ENCODE results near the gene GRM4. TPM values are rescaled to one million over a fixed set of nuclear protein-coding genes. Genes with fewer than 3 reads are reported as not detected.

Gene GRM4
- total RNA-seq, 2 experiments from 2014 or later = 0.05 TPM; not detected in 1

- no peaks in the 10 kb centered on the region for H3K9me3 Mint-ChIP-seq
- ChIA-PET CTCF (interaction anchor here (2.0 kb wide), 1 partner anchor 13 kb away, joined by 6 read pairs; no protein-coding TSS in a partner anchor), POLR2A (no interaction called here)
- intact Hi-C loops (cut with micrococcal nuclease) = no loop called here
- no peak overlapping the region for H3K4me3 Mint-ChIP-seq
- peaks cover 7% of the 10 kb centered on the region for H3K27me3 Mint-ChIP-seq
- no peaks in the 10 kb centered on the region for H3K4me1 Mint-ChIP-seq (ENCODE audit: low read depth)
- H3K36me3 Mint-ChIP-seq = no peaks in the 10 kb centered on the region
- no peak for DNase-seq
- no peak overlapping the region for H3K27ac Mint-ChIP-seq
Measured at GRCh38 chr6:34068462-34069044, 77.3 kb downstream of the GRM4 start.

GRCh38 chr6:34067814-34068213 is 78.1 kb downstream of the GRM4 start:
- Mint-ChIP-seq H3K36me3 (no peaks in the 10 kb centered on the region), H3K27me3 (peaks cover 10% of the 10 kb centered on the region), H3K9me3 (no peaks in the 10 kb centered on the region), H3K4me1 (ENCODE audit: low read depth) (no peaks in the 10 kb centered on the region), H3K4me3 (no peak overlapping the region), H3K27ac (no peak overlapping the region)
- POLR2A ChIA-PET = no interaction called here
- CTCF ChIA-PET = no interaction called here
- intact Hi-C loops (cut with micrococcal nuclease) = no loop called here
- peak; percentile 16 for DNase-seq

DNA sequence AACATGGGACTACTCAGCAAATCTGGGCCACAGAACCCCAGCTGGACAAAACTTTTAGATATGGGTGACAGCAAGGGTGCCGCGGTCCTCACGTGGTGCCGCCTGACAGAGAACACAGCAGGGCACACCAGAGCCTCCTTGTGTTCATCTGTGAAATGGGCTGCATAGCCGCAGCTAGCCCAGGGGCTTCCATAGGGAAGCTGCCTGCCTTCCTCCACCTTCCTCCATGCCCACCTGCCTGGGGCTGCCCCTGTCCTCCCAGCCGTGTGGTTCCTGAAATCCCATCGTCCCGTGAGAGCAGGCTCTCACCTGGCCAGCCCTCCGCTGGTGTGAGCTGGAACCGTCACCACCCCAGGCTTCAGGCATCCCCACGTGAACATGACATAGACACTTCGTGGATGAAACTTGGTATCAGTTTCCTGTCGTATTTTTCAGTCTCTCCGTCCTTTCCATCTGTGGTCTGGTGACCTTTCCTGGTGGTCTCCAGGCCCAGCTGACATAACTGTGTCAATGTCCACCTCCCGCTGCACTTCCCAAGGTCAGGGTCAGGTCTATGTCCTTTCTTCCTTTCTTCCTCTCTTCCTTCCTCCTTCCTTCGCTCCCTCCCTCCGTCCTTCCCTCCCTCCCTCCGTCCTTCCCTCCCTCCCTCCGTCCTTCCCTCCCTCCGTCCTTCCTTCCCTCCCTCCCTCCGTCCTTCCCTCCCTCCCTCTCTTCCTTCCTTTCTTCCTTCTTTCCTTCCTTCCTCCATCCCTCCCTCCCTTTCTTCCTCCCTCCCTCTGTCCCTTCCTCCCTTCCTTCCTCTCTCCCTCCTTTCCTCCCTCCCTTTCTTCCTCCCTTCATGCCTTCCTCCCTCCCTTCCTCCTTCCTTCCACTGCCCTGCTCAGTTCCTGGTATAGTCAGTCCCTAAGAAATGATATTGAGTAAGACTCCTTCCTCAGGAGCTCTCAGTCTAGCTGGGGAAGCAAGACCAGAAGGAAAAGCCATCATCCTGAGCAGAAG is 78.8 kb downstream of the GRM4 start:
- Mint-ChIP-seq H3K27me3 (peaks cover 14% of the 10 kb centered on the region), H3K36me3 (no peaks in the 10 kb centered on the region), H3K27ac (no peak overlapping the region), H3K9me3 (no peaks in the 10 kb centered on the region), H3K4me3 (no peak overlapping the region), H3K4me1 (ENCODE audit: low read depth) (no peaks in the 10 kb centered on the region)
- DNase-seq = no peak
- intact Hi-C loops (cut with micrococcal nuclease) = no loop called here
- ChIA-PET POLR2A (no interaction called here), CTCF (no interaction called here)

DNA sequence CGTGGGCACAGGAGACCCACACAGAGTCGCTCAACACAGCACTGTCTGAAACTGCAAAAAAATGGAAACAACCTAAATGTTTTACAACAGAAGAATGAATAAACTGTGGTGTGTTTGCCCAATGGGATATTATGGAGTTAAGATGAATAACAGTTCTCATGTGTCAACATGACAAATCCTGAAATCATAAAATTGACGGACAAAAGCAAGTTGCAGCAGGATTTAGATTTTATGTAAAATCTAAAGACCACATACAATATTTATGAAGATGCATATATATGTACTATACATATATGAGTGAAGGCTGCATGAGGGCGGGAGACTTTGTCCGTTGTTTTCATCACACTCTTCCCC is 79.7 kb downstream of the GRM4 start:
- no peaks in the 10 kb centered on the region for H3K9me3 Mint-ChIP-seq
- intact Hi-C loops (cut with micrococcal nuclease) = no loop called here
- ChIA-PET CTCF (no interaction called here), POLR2A (no interaction called here)
- H3K27me3 Mint-ChIP-seq = peaks cover 14% of the 10 kb centered on the region
- no peaks in the 10 kb centered on the region for H3K4me1 Mint-ChIP-seq (ENCODE audit: low read depth)
- H3K27ac Mint-ChIP-seq = no peak overlapping the region
- no peak for DNase-seq
- no peaks in the 10 kb centered on the region for H3K36me3 Mint-ChIP-seq
- H3K4me3 Mint-ChIP-seq = no peak overlapping the region

DNA sequence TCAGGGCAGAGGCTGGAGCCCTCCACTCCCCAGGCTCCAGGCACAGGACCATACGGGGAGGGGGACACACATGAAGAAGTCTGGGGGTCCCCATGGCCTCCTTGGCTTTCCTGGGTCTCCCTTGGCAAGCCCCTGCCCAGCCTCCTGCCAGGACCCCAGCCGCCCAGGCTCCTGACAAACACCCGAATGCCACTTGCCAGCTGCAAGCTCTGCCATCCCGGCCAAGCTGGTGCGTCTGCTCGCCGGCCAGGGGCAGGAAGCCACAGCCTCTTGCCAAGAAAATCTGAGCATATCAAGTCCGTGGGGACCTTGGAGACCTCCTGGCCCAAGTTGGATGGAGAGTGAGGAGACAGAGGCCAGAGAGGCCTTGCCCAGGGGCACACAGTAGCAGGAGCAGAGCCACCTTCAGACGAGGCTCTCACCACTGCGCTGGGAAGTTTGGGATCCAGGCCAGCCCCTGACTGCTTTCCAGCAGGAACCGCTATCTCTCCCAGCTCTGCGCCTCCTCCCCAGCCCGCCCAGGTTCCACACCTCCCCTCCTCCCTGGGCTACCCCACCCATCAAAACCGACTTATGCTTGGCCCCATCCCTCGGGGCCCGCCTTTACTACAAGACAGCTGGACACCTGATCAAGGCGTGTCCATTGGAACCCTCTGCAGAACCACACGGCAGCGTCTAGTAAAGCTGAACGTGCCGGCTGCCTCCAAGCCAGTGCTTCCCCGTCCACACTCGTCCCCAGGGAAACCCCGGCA is 80.2 kb downstream of the GRM4 start:
- ChIA-PET POLR2A (no interaction called here), CTCF (no interaction called here)
- intact Hi-C loops (cut with micrococcal nuclease) = no loop called here
- Mint-ChIP-seq H3K9me3 (no peaks in the 10 kb centered on the region), H3K4me3 (no peak overlapping the region), H3K4me1 (ENCODE audit: low read depth) (no peaks in the 10 kb centered on the region), H3K36me3 (no peaks in the 10 kb centered on the region), H3K27me3 (peaks cover 14% of the 10 kb centered on the region), H3K27ac (no peak overlapping the region)
- no peak for DNase-seq

DNA sequence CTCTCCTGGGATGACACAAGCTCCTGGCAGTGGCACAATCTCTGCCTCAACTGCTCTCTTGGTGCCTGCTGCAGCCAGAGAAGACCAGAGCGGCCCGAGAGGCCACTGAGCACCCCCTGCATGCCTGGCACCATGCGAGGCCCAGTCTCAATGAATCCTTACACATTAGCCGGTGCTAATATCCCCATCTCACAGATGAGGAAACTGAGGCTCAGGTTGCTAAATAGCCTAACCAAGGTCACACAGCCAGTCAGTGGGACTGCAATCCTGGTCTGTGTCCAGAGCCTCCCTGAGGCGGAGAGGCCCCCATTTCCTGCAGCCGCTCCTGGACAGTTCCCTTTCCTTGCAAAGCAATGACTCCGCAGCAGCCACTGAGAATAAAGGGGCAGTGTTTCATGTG is 81.2 kb downstream of the GRM4 start:
- Mint-ChIP-seq H3K4me3 (no peak overlapping the region), H3K27ac (no peak overlapping the region), H3K27me3 (peaks cover 14% of the 10 kb centered on the region), H3K4me1 (ENCODE audit: low read depth) (no peaks in the 10 kb centered on the region), H3K36me3 (no peaks in the 10 kb centered on the region), H3K9me3 (no peaks in the 10 kb centered on the region)
- intact Hi-C loops (cut with micrococcal nuclease) = no loop called here
- no peak for DNase-seq
- ChIA-PET CTCF (no interaction called here), POLR2A (no interaction called here)

GRCh38 chr6:34063651-34064050 is 82.2 kb downstream of the GRM4 start:
- intact Hi-C loops (cut with micrococcal nuclease) = no loop called here
- Mint-ChIP-seq H3K27me3 (peaks cover 14% of the 10 kb centered on the region), H3K27ac (no peak overlapping the region), H3K9me3 (no peaks in the 10 kb centered on the region), H3K4me3 (no peak overlapping the region), H3K4me1 (ENCODE audit: low read depth) (no peaks in the 10 kb centered on the region), H3K36me3 (no peaks in the 10 kb centered on the region)
- ChIA-PET POLR2A (no interaction called here), CTCF (no interaction called here)
- DNase-seq = no peak

DNA sequence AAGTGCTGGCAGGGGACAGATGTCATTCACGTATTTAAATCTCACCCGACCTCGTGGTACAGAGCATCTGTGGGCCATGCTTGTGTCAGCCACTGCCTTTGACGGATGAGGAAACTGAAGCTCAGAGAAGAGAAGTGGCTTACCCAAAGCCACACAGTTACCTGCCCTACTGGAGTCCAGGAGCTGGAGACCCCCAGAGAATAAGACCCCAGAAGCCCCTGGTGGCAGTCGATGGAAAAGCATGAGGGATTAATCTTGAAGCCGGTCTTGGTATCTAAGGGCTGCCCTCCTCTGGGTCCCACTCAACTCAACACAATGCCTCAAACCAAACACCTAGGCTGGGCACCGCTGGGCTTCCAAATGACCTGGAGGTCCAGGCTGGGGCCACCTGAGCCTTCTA is 83.1 kb downstream of the GRM4 start:
- Mint-ChIP-seq H3K4me3 (no peak overlapping the region), H3K36me3 (no peaks in the 10 kb centered on the region), H3K9me3 (no peaks in the 10 kb centered on the region), H3K4me1 (ENCODE audit: low read depth) (no peaks in the 10 kb centered on the region), H3K27ac (no peak overlapping the region), H3K27me3 (peaks cover 14% of the 10 kb centered on the region)
- intact Hi-C loops (cut with micrococcal nuclease) = no loop called here
- CTCF ChIA-PET = interaction anchor here (0.9 kb wide), 1 partner anchor 9 kb away, joined by 4 read pairs; no protein-coding TSS in a partner anchor
- DNase-seq = no peak
- POLR2A ChIA-PET = no interaction called here

DNA sequence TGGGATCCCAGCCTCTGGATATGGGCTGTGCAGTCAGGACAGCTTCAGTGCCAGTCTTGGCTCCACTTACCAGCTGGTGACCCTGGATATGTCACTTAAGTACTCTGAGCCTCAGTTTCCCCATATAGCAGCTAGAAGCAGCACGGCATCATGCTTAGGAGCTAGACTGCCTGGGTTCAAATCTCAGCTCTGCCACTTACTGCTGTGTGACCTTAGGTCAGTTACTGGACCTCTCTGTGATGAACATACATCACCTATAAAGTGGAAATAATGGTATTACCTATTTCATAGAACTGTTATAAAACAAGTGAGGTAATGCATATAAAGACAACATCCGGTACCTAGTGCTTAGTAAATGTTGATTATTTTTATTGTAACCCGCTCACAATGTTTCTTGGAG is 83.7 kb downstream of the GRM4 start:
- Mint-ChIP-seq H3K36me3 (no peaks in the 10 kb centered on the region), H3K27ac (no peak overlapping the region), H3K4me1 (ENCODE audit: low read depth) (no peaks in the 10 kb centered on the region), H3K4me3 (no peak overlapping the region), H3K27me3 (peaks cover 14% of the 10 kb centered on the region), H3K9me3 (no peaks in the 10 kb centered on the region)
- ChIA-PET CTCF (interaction anchor here (0.9 to 1.1 kb wide), 2 partner anchors 8 to 93 kb away, joined by 3 to 4 read pairs; no protein-coding TSS in a partner anchor), POLR2A (no interaction called here)
- DNase-seq = no peak
- intact Hi-C loops (cut with micrococcal nuclease) = no loop called here

DNA sequence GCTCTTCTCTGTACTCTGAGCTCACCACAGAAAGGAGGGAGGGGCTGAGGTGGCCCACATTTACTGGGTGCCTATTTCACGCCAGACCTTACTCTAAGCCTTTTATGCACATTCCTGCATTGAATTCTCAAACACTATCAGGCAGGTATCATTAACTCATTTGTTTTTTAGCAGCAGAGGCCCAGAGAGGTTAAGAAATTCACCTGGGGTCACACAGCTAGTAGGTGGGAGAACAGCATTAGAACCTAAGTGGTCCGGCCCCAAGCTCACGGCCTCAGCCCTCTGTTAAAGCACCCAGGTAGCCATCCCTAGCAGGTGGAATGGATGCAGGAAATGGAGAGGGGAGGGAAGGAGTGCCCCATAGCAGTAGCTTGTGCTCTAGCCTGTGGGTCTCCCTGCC is 84.5 kb downstream of the GRM4 start:
- CTCF ChIA-PET = interaction anchor here (1.1 kb wide), 1 partner anchor 94 kb away, joined by 3 read pairs; no protein-coding TSS in a partner anchor
- H3K4me3 Mint-ChIP-seq = no peak overlapping the region

GRCh38 chr6:34059914-34060313 is 86.0 kb downstream of the GRM4 start:
- CTCF ChIA-PET = interaction anchor here (0.6 kb wide), 1 partner anchor 348 kb away, joined by 3 read pairs; the partner anchor contains the start of gene UQCC2

More for the DNA sequence above, 84.5 kb downstream of the GRM4 start:
- POLR2A ChIA-PET = no interaction called here
- no peak overlapping the region for H3K27ac Mint-ChIP-seq
- peaks cover 14% of the 10 kb centered on the region for H3K27me3 Mint-ChIP-seq
- H3K36me3 Mint-ChIP-seq = no peaks in the 10 kb centered on the region
- no peaks in the 10 kb centered on the region for H3K9me3 Mint-ChIP-seq
- intact Hi-C loops (cut with micrococcal nuclease) = no loop called here
- no peak for DNase-seq
- no peaks in the 10 kb centered on the region for H3K4me1 Mint-ChIP-seq (ENCODE audit: low read depth)

GRCh38 chr6:34059136-34059731 is 86.7 kb downstream of the GRM4 start:
- Mint-ChIP-seq H3K27ac (no peak overlapping the region), H3K9me3 (no peaks in the 10 kb centered on the region), H3K4me3 (no peak overlapping the region), H3K27me3 (peaks cover 11% of the 10 kb centered on the region), H3K4me1 (ENCODE audit: low read depth) (no peaks in the 10 kb centered on the region), H3K36me3 (no peaks in the 10 kb centered on the region)
- intact Hi-C loops (cut with micrococcal nuclease) = no loop called here
- CTCF ChIA-PET = interaction anchor here (0.6 kb wide), 1 partner anchor 348 kb away, joined by 3 read pairs; the partner anchor contains the start of gene UQCC2
- POLR2A ChIA-PET = no interaction called here
- DNase-seq = no peak

More at GRCh38 chr6:34059914-34060313, 86.0 kb downstream of the GRM4 start:
- H3K4me3 Mint-ChIP-seq = no peak overlapping the region
- DNase-seq = no peak
- H3K36me3 Mint-ChIP-seq = no peaks in the 10 kb centered on the region
- H3K9me3 Mint-ChIP-seq = no peaks in the 10 kb centered on the region
- no peaks in the 10 kb centered on the region for H3K4me1 Mint-ChIP-seq (ENCODE audit: low read depth)
- intact Hi-C loops (cut with micrococcal nuclease) = no loop called here
- POLR2A ChIA-PET = no interaction called here
- no peak overlapping the region for H3K27ac Mint-ChIP-seq
- H3K27me3 Mint-ChIP-seq = peaks cover 11% of the 10 kb centered on the region
